Ramos (cell line): Measurements from ENCODE around the gene GPA33.

Experiments used
- in situ Hi-C: fragments of 300-500 bp; cut with MboI; formaldehyde crosslinking; loops from one replicate; pipeline ENCODE4 v1.14.3; 2022; ENCODE audit warnings: low sequenced_read_pairs; ENCODE audit not compliant: unreplicated experiment

Gene GPA33

DNA sequence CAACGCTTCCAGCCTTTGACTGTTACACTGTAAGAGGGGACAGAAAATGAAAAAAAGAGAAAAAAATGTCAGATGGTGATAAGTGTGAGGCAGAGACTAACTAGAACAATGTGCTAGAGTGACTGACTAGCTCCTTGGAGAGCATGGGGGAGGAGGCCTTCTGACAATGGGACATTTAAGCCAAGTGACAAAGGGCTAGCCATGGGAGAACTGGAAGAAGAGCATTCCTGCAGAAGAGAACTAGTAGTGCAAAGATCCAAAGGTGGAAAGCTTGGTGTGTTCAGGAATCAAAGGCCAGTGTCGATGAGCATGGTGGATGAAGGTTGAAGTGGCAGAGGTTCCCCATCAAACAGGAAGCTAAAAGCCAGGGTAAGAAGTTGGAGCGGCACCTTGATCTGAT, 29.5 kb upstream of the GPA33 start:
- in situ Hi-C loops, result no loop called here

DNA sequence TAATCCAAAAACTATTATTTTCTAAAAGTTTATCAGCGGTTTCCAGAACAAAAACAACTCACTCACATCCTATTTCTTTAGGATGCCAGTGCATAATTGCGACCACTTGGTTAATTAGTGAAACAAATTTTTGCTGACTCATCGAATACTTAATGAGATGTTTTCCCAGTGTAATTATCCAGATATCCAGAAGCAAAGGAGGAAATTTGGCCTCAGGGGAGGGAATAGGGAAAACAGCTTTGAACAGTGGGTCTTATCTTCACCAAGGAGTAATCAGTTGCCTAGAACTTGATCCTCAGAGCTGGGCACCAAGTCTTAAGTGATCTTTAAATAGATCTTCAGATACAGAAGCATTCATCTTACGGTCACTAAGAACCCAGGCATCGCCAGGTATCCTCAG, 28.0 kb upstream of the GPA33 start:
- in situ Hi-C loops, result no loop called here

DNA sequence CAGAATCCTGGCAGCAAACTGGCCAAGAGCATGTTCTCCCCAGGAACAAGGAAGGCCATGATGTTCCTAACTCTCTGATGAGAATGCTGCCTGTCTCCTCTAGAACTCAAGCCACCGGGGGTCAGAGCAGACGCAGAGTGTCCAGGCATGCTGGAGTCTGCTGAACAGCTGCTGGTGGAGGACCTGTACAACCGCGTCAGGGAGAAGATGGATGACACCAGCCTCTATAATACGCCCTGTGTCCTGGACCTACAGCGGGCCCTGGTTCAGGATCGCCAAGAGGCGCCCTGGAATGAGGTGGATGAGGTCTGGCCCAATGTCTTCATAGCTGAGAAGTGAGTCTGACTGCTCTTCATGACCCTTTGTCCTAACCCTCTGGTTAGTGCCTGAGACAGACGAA, 27.0 kb upstream of the GPA33 start:
- in situ Hi-C loops, result no loop called here

DNA sequence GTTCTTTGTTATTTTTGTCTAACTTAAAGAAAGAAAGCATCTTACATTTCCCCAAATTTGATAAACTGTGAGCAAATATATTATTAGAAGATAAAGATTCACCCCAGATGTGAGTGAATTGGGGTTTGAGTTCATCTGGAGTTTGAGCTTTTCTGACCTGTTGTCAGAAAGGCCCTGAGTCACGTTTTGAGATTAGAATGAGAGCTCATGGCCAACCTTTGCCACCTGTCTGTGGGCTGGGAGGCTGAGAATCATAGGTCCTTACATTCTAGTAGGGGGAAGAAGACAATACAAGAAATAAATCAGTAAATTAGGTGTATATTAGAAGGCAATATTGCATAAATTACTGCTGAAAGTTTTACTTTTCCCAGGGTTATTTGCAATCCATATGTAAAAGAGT, 26.0 kb upstream of the GPA33 start:
- in situ Hi-C loops, result no loop called here

DNA sequence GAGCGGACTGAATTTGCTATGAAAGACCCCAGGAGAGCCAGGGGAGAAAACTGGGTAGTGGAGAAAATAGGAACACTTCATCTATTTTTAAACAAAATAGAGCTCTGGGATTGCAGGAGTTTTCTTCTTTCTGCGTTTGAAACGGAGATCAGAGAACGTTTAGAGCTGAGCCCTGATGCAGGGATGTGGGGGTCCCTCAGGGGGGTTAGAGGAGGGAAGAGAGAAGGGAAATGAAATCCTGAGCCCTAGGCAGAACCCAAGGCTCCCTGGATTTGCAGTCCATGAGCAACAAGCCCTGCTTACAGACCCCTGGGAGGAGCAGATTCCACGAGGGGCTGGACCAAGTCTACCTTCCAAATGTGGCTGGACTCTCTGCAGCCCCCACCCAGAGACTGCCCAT, 25.5 kb upstream of the GPA33 start:
- in situ Hi-C loops, result no loop called here

DNA sequence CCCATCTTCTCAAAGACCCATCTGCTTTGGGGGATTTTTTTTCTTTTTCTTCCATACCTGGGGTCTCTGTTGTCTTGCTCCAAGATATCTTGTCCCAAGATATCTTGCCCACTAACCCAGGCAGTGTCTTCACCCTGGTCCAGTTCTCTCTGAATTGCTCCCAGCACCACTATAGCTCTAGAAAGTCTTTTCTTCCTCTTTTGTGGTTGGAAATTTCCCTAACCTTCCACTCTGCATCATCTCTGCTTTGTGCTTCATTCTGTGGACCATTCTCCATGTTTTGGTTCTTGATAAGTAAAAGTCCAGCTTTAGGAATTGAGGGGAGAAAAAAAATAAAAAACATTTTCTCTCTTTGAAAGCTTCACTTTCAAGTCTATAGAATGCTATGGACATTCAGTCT, 24.5 kb upstream of the GPA33 start:
- in situ Hi-C loops, result no loop called here

DNA sequence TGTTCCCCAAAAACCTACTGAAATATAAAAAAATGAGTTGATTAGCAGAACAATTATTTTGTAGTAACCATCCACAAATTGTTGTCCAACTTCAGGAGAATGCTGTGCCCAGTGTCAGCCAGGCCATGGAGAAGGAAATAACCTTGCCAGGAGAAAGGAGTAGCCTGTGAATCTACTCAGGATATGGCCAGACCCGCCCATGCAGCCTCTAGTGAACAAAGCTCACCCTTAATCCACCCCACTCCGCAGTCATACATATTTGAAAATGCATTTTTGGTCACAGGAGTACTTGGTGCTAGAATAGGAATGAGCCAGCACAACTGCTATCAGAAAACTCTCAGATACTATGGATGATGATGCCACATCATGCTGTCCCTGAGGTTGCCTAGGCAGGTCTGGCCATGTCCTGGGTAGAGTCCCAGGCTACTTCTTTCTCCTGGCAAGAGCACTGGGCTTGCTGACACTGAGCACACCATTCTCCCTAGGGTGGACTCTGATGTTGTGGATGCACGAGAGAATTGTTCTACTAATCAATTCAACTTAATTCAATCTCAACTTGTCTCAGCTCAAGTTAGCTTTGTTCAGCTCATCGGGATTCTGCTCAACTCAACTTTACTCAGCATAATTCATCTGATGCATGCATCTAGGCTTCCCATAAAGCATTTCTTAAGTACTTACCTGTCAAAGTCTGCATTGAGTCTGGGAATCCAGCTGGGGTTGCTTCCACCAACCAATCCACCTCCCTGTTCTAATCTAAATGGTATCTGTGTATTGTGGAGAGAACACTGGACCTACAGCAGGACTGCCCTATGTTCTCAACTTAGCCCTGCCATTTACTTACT, 21.9 kb upstream of the GPA33 start:
- in situ Hi-C loops, result no loop called here

DNA sequence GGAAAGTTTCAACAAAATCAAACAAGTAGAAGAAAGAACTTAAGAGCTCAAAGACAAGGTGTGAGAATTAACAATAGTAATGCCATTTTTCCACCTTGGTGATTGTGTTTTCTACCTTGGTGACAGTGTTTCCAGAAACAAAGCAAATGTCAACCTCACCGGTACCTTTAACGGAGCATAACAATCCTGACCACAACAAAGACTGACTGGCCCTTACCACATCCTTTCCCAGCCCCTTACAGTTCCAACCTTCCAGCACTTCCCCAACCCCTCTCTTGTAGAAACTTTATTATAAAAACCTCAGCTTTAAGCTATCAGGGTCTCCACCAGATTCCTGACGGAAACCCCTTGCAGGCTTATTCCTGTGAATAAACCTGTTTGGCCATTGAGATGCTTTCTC, 20.4 kb upstream of the GPA33 start:
- in situ Hi-C loops, result no loop called here

DNA sequence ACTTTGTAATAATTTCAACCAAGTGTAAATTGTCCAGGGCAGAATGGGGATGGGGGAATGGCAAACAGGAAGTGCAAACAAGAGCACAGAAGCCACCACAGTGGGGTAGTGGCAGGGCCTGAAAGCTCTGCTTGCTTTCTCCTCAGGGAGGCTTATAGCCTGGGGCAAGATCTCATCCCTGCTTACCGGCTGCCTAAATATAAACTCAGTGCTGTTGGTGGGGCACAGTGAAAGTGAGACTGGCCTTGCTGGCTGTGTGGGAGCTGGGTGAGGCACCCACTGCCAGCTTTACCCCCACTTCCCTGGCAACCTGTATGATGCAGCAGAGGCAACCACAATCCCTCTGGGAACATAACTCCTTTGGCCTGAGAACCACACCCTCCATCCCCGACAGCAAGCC, 18.9 kb upstream of the GPA33 start:
- in situ Hi-C loops, result no loop called here

DNA sequence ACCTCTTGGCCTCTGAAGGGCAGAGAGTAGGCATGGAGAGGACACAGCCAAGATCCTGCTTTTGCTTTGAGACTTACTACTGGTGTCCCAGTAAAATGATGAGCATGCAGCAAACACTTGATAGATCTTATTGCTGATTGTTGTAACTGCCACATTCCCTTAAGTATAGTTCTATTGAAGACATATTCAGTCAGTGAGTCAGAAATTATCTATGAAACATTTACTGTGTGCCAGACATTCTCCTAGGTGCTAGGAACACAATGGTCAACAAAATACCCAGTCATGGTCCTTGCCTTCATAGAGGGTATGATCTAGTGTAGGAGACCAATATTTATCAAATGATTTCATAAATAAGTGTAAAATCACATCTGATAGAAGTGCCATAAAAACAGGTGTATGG, 17.3 kb upstream of the GPA33 start:
- in situ Hi-C loops, result no loop called here

DNA sequence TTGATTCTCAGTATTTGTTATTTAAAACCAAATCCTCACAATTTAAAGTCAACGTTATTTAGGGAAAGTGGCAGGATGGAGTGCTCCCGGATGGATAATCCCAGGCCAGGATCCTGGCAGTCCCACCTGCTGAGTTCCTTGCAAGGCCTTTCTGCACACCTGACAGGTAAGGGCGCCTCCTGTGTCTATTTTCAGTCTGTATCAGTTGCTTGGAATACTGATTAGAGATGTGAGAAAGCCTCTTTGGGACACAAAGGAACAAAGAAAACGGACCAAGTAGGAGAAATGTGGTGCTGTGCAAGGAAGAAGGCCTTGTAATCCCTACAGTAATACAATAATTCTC, 15.9 kb upstream of the GPA33 start:
- in situ Hi-C loops, result no loop called here

DNA sequence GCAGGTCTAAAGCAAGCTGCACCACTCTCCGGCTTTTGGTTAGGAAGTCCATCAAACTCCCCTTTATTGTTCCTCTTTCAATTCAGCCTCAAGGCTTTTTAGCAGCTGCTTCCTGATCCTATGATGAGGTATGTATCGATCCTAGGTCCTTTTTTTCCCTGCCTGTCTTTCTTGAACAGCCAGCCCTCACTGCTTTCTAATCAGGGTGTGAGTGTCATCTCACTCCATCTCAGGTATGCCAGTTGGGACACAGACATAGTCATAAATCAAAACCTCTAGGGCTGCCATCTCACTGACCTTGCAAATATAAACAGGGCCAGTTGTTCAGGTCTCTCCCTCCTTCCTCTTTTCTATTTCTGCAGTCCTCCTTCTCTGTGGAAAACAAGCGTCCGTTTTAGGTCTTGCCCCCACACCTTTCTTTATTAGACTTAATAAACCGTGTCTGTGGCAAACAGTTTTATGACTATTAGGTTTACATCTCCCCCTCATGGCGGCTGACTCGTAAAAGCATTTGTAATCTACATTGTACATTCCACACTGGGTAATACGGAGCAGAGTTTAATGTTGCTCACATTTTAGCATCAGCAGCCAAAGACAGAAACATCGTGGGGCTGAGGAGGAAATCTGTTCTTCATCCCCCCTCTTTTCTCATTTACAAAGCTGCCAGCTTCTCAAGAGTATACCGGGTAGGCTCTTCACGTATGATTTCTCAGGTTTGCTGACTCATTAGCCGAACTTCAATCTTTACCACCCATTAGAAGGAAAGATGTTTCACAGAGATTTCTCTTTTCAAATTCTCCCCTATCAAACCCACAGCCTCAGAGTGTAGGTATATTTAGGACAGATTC, 15.3 kb upstream of the GPA33 start:
- in situ Hi-C loops, result no loop called here

DNA sequence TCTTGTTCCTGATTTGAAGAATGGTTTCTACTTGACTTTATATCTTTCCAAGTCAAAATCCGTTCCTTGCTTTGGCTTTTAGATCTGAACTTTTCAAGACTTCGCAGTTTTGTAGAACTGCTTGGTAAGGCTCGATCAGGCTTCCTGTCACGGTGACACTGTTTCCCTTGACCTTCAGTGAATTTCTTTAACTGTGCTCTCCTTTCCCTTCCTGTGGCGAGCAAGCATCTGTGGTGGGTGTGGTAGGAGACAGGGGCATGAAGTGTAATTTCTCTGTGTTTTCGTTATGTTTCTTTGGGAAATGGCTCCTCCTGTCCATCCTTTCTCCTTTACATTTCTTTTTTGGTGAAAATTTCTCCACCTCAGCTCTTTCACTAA, 14.1 kb upstream of the GPA33 start:
- in situ Hi-C loops, result no loop called here

DNA sequence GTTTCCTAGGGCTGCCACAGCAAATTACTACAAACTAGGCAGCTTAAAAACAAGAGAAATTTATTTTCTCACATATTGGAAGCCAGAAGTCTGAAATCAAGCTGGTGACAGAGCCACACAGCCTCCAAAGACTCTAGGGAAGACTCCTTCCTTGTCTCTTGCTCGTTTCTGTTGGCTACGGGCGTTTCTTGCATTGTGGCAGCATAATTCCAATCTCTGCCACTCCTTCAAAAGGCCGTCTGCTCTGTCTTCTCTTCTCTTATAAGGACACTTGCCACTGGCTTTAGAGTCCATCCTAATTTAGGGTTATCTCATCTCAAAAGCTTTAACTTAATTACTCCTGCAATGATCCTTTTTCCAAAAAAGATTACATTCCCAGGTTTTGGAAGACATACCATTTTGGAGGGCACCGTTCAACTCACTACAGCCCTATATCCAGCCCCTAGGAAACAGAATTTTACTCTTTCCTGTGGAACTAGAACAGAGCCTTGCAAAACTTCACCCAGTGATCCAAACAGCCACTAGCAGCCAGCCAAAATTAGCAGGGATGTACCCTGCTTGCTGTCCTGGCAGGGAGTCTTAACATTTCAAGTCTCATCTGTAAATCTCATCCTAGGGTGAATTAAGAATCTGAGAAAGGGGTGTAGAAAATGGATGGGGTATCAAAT, 12.9 kb upstream of the GPA33 start:
- in situ Hi-C loops, result no loop called here

DNA sequence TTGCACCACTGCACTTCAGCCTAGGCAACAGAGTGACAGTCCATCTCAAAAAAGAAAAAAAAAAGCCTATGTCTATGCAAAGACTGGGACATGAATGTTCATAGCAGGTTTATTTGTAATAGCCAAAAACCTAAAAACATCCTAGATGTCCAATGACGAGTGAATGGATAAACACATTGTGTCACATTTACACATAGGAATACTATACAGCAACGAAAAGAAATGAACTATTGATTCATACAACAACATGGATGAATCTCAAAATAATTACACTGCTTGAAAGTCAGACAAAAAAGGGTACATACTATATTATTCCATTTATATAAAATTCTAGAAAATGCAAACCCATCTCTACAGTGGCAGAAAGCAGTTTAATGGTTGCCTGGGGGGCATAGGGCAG, 11.6 kb upstream of the GPA33 start:
- in situ Hi-C loops, result no loop called here

DNA sequence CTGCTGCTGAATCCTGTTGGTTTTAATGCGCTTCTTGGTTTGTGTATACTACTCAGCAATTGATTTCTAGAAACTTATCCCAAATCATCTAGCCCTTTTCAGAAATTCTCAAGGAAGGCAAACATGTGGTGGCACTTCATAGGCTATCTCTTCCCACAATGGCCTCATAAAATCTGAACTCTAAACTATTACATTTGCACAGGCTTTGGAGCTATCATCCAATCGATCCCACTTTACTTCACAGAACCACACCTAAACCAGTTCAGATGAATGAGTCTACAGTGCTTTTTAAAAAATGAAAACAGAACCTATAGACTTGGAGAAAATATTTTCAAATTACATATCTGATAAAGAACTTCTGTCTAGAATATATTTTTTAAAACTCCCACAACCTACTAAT, 10.6 kb upstream of the GPA33 start:
- in situ Hi-C loops, result no loop called here

DNA sequence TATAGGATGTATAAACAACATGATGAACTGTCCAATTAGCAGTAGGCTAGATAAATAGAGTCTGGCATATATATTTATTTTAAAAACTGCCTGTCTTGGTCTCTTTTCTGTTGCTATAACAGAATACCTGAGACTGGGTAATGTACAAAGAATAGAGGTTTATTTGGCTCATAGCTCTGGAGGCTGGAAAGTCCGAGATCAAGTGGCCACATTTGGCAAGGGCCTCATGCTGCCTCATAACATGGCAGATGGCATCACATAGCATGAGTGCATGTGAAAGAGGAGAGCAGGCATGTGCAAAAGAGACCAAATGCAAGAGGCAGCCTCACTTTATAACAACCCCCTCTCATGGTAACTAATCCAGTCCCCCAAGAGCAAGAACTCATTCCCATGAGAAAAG, 9.7 kb upstream of the GPA33 start:
- in situ Hi-C loops, result no loop called here

DNA sequence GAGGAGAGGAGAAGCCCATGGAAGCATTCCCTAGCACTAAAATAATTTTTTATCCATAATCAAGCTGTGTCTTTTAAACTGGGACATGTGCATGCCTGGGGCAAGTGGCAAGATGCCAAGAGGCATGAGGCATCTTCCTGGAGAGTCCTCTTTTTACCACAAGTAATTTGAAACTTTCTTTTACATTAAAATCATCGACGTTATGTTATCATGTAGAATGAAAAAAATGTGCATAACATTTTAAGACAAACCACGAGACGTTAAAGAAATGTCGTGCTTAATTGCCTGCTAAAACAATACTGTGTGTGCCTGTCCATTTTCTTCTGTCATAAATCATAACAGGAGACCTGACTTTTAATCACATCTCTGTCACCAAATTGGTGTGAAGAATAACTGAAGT, 5.2 kb upstream of the GPA33 start:
- in situ Hi-C loops, result no loop called here

DNA sequence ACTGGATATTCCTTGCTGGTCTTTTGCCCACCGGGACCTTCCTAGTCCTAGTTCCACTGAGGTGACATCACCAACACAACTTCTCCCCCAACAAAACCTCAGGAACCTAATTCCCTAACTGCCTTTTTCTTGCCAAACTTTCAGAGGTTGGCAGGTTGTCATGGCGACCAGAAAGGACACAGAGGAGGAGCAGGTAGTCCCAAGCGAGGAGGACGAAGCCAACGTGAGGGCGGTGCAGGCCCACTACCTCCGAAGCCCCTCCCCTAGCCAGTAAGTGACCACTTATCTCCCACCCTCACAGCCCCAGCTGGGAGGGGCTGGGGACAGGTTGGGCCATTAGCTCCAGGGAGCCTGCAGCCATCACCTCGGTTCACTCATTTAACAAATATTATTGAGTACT, 4.5 kb upstream of the GPA33 start:
- in situ Hi-C loops, result no loop called here

DNA sequence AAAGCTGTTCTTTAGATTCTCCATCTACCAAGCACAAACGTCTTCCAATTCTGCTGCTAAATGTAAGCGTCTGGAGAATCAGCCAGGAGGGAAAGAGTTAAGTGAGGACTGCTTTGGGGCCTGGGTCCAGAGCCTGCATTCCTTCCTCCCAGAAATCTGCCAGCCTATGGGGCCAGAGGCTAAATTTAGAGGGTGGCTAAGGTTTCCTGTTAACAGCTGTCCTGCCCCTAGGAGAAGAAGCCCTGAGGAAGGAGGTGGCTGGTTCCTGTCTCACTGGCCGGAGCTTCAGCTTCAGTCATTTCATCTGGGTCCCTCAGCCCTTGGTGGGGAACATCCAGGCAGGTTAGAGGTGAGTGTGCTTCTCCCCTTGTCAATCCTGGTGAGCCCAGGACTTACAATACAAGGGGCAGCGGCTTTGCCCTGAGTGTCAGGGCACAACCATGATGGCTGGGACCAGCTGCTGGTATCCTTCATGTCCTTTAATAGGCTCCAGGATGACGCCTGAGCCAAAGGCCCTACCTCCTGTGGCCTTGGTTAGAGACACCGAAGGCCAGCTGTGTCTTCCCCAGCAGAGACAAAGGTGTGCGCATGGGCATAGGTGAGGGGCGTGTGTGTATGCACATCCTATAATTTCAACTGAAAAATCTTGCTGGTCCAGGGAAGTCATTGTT, 3.8 kb upstream of the GPA33 start, which contains the start of gene STYXL2:
Gene STYXL2 (plus strand): TSS at position 230 of the 671 bp plus-strand sequence. CDS start 775 bp downstream, outside the sequence.
- in situ Hi-C loops, result no loop called here

DNA sequence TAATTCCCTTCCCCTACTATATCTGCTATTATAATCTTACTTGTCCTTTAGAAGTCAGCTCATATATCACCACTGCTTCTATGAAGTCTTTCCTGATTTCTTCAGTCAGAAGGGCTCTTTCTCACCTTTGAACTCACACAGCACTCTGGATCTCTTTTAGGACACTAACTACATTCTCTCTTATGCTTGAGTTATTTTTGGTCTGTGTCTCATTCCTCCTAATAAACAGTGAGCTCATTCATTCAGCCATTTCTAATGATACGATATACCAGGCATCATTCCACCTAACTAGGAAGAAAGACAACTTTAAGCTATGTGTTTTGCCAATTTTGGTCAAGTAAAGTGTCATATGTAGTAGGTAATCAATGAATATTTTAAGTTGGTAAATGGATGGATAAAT, 2.5 kb upstream of the GPA33 start:
- in situ Hi-C loops, result no loop called here
